Stimulated activated CD4-positive, alpha-beta T cell treated with anti-CD3 and anti-CD28 coated beads, Interleukin-15, amount 100 ng/mL, for 48 hours (primary cell): ENCODE measurements around the gene PDE4B.
"Not testable (repeated sequence)": the region's sequence is repeated elsewhere in the genome, so short reads cannot be mapped to it uniquely, and the experiment has no call there.

Experiments used
- DNase-seq, 2 donors: peaks; one replicate each; pipeline ENCODE4 v3.0.0-alpha.2; 2020; ENCODE audit warnings: low read depth in 2 of 2

Gene PDE4B

DNA sequence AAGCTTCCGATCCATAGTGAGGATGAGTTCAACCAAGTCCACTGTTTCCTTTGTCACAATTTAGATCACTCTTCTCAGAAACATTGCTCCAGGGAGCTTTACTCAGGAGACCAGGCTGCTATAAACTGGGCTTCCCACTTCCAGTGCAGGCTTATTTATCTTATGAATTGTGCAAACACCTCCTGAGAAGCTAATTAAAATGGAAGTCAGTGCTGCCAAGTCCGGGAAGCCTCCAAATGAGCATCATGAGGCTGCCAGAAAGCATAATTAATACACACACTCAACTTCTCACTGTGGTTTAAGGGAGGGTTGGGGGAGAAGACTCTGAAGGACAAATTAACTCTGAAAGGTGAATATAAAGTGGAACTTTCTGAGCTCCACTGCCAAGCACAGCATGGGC, 596.2 kb downstream of the PDE4B start:
- DNase-seq, result no peak

DNA sequence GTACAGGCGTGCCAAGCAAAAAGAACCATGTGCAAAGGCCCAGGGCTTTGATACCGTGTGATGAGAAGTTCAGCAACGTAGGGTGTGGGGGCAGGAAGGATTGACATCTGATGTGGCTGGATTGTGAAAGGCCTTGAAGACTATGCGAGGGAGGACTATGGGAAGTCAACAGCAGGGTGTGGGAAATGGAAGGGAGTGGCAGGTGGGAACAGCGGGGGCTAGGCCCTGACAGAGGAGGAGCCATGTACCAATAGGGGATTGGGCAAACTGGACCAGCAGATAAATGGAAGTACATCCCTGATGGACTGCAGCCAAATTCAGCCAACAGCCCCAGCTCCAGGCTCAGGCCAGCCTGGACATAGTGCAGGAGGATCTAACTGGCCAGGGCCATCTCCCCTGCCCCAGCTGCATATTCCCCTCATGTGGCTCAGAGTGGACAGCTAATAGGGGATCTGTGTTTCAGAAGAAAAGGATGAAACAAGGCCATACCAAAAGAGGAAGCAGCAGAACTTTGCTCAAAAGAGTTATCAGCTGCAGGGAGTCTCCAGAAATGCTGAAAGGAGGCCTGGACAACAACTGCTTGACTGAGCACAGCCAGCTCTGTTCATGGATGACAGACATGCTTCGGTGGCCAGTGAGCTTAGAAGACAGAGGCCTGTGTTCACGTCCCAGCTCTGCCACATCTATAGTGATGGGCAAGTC, 601.0 kb downstream of the PDE4B start:
- no peak for DNase-seq

DNA sequence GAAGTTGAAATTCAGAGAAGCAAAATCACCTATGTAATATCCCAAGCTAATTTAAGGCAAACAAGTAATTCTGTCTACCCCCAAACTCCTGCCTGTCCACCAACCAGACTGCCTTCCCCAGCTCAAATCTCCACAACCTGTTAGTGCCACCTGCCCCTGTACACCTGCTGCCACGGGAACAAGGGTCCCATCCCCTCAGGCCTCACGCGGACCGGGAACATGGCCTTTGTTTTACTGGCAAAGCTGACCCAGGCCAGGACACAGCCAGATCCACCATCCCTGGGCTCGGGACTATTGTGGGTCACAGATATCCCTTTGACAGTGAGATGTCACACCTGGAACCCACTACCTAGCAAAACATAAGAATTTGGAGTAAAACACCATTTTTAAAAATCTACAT, 601.9 kb downstream of the PDE4B start:
- no peak for DNase-seq

DNA sequence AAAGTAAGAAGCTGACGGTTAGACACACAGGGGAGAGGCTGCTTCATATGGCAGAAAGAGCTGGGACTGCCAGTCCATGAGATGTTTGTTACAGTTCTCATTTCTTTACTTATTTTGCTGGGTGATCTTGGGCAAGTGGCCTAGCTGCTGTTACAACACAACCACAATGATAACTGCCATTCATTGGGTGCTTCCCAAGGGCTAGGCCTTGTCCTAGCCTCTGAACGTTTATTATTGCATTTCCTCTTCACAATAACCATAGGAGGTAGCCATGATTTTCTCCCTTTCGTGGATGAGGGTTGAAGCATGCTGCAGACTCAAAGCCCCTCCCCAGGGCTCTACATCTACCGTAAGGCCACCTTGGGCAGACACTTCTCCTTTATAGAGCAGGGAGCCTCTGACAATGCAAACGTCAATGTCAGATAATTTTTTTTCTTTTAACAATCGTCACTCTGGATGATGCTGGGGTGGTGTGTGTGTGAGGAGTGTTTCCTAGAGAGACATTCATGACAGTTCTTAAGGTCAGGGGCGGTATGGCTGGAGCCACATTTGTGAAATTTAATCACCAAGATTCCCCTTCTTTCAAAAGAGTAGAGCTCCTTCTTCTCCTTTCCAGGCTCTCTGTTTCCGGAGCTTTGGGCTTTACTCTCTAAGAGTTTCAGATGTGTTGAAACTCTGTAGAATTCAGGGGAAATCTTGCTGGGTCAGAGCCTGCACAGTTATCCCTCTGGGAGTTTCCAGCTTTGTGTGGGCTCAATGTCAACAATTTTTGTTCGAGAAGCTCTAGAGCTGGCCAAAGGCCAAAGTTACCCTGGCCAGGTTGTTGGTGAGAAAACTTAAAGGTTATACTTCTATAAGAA, 602.7 kb downstream of the PDE4B start:
- no peak for DNase-seq

DNA sequence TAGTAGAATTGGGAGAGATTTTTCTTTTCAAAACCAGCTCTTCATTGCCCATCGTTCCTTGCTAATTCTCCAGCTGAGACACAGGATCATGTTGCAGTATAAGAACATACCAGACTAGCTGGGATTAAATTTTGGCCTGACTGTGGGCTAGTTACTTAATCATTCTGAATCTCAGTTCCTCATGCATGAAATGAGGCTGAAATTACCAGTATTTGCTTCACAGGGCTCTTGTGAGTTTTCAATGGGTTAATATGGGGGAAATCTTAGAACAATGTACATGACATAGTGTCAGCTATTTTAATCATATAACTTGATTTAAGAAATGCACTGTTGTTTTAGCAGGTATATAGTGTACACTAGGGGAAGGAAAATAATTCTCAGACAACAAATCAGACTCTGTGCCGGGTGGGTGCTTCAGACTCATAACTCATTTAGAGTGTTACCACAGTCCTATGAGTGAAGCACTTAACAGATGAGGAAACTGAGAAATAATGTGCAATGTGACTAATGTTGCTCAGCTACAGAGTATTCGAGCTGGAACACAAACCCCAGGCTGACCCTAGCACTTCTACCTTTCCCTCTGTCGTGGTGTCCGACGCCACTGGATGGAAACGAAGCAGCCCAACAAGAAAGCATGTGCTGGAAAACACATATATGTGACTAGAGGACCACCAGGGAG, 603.7 kb downstream of the PDE4B start:
- no peak for DNase-seq

DNA sequence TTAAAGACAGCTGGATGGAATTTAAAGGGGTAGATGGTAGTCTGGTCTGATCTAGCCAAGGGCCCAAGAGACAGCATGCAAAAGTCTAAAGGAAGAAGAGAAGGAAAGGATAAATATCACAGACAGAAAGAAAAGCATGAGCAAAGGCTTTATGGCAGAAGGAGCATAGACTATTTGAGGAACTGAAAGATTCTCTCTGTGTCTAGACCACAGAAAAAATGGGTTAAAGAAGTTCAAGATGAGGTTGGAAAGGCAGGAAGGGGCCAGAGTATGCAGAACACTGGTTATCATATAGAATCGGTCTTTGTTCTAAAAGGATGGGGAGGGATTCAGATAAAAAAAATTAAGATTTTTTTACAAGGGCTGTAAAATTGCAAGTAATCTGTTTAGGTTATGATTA, 604.5 kb downstream of the PDE4B start:
- DNase-seq, result no peak

DNA sequence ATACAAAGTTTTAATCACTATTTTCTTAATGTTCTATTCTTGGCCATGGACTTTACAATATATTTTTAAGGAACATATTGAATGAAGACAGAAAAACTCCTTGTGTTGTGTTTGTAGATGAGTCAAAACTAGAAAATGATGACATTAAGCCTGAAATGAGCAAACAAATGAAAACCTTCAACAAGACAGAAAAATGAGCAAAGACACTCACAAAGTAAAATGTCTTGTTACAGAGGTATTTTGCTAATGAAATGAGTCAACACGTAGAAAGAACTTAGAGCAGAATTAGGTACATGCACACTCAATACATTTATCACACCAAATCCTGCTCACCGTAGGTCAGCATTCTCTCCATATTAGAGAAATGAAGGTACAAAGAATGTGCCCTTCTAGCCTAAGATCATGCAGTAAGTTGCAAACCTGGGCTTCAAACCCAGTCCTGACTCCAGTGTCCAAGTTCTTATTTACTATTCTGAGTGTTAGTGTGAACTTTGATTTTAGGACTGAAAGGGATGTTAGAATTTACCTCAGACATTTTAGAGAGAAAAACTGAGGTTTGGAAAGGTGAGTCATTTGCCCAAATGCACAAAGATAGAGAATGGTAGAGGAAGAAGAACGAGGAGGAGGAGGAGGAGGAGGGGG, 607.3 kb downstream of the PDE4B start:
- DNase-seq, result no peak

DNA sequence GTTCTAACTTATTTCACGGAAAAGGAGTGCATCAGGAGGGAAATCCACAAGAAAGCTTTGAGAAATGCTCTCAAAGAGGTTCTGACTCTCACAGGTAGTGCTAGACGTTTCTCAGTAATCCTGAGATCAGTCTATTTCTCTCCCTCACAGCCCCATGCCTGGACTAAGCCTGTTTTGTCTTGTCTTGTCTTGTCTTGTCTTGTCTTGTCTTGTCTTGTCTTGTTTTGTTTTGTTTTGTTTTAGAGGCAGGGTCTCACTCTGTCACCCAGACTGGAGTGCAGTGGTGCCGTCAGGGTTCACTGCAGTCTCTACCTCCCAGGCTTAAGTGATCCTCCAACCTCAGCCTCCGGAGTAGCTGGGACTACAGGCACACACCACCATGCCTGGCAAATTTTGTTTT, 608.0 kb downstream of the PDE4B start:
- DNase-seq, result no peak

DNA sequence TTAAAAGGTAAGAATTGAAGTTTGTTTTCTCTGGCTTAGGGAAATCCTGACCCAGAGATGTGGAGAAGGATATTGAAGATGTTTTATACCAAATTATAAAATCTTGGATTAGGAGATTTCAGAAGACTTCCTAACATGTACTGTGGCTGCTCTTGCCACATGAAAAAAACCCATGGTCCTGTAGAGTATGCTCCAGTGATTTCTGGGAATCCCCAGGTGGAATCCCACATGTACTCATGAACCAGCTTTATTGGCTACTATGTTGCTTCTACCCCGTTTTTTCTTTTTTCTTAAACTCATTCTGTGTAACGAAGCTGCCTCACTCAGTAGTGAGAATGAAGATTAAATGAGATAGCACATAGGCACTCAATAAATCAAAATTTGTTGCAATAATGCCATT, 608.5 kb downstream of the PDE4B start:
- no peak for DNase-seq

DNA sequence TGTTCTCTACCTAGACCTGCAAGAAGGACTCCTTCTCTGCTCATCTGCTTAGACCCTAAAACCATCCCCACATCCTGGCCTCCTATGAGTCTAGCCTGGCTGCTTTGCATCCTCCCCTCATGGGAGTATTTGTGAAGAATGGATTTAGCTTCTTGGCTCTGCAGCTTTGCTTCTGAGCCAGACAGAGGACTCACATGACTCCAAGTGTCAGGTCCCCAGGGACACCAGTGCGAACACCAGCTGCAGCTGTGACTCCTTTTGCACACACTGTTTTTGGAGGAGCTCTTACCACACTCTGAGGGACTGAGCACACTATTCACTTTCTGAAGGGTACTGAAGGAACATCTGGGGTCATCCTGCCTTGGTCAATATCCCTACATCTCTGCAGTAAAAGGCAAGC, 609.5 kb downstream of the PDE4B start:
- DNase-seq, result no peak

DNA sequence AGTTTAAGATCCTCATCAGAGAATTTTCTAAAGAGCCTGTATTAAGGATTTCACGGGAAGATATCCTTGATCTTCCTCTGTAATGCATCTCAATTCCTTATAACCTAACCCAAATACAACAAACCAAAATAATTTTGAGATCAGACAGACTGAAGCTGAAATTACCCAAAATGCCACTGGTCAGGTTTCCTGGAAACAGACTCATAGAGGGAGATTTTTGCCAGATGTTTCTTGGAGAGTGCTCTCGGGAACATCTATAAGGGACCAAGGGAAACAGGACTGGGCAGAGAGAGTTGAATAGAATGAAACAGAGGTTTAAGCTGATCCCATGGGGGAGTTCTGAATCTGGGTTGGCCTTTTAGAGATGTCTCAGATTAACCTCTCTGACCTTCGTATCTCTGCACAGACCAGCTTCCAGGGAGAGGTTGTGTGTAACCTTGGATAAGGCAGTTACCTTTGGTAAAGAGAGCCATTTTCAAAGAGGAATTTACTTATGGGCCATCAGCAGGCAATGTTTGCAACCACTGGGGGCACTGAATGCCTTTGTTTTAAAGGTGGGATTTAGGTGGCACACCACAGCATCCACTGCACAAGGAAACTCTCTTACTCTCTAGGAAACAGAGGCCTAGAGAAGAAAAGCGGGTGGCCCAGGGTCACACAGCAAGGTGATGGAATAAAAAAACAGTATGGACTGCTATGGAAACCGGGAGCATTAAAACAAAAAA, 610.5 kb downstream of the PDE4B start:
- DNase-seq, result no peak

DNA sequence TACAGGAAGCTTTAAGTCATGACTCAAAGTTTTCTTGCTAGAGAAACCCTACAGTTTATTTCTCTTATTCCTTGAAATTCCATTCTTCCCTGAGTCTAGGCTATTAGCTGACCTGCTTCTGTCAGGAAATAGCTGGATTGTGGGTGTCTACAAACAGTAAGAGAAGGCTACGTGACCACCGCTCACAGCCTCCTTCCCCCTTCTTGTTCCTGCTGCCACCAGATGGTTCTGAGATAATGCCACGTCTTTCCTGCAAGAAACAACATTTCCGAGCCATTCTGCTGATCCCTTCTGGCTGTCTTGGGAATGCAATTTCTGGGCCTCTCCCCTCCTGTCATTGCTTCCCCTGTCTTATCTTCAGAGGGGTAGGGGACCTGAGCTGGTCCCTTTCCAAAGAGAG, 612.4 kb downstream of the PDE4B start:
- DNase-seq, result no peak

DNA sequence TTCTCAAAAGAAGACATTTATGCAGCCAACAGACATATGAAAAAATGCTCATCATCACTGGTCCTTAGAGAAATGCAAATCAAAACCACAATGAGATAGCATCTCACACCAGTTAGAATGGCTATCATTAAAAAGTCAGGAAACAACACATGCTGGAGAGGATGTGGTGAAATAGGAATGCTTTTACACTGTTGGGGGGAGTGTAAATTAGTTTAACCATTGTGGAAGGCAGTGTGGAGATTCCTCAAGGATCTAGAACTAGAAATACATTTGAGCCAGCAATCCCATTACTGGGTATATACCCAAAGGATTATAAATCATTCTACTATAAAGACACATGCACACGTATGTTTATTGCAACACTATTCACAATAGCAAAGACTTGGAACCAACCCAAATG, 618.8 kb downstream of the PDE4B start:
- not testable (repeated sequence) for DNase-seq

DNA sequence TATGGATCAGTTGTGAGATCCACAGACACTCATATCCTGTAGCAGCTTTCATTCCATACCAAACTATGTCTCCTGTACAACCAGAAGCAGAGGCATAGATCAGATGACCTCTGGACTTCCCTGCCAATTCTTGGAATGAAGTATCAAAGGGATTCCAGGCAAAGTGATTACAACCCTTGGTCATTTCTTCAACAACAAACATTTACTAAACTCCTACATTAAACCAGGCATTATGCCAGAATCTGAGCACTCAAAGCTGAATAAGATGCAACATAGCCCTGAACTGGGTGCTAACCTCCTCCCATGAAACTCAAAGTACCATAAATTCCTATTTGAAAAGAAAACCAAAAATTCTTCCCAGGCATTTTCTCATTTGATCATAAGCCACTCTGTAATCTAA, 620.0 kb downstream of the PDE4B start:
- DNase-seq, result no peak

DNA sequence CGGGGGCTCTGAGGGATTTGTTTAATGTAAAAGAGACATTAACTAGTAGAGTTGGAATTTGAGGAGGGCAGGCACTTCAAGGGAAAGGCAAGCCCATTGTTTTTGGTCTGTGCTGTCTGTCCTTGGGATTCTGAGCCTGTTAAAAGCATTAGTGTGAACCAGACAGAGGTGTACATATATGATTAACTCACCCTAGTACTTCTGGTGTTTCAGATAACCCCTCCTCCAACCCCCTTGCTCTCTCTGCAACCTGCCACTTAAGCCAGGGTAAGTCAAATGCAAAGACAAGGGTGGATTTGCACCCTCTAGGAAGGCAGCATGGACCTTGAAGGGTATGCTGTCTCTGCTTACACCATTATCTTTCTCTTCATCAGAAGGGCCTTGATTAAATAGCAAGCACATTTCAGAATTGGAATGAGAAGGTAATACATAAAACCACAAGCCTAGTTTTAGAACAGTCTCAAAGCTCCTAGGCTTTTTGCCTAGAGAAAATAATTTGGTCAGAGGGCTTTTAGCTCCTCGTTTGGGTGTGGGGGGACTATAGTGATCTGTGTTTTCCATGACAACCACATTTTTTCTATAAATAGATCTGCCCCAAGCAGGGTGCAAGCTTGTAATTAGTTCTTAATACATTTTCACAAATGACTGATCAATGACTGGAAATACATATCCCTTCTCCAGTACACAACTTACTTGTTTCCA, 620.6 kb downstream of the PDE4B start:
- no peak for DNase-seq

DNA sequence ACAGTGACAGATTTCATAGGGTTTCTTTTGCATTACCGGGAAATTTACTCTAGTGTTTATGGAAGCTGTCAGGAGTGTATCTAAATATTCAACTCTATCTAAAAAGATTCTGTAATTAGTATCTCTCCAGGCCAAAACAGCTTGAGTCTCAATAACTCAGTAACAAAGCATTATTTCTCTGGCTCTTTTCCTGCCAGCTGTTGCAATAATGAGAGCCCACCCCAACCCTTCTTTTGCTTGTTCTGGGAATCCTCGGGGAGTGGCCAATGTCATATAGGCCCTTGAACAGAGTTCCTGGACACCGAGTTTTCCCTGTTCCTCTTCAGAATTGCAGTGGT, 621.1 kb downstream of the PDE4B start:
- DNase-seq, result no peak

DNA sequence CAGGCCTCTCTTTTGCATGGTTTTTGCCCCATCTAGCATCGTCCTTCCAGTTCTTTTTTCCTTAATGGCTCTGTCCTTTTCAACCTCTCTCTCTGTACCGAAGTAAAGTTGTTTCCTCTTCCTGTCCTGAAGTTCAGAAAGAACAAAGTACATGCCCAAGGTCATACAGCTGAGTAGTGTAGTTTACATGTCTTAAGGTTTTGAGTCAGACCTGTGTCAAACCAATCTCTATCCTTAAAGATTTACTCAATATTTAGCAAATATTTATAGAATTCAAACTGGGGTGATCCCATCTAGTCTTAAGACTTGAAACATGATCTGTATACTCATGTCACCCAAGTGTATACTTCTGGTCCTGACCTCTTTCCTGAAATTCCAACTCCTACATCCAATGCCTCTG, 622.6 kb downstream of the PDE4B start:
- no peak for DNase-seq

DNA sequence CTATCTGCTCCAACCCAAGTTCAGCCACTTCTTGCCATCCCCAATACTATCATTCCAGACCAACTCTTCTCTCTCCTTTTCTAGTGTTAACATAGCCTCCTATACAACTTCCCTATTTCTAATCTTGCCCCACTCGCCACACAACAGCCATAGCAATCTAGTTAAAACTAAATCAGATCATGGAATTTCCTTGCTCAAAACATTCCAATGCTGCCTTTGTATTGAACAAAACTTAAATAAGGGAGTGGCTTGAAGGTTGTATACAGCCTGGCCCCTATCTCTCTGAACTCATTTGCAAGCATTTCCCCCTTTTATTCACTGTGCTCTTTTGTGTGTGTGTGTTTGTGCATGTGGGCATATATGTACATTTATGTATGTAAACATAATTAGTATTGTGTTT, 623.2 kb downstream of the PDE4B start:
- DNase-seq, result no peak

DNA sequence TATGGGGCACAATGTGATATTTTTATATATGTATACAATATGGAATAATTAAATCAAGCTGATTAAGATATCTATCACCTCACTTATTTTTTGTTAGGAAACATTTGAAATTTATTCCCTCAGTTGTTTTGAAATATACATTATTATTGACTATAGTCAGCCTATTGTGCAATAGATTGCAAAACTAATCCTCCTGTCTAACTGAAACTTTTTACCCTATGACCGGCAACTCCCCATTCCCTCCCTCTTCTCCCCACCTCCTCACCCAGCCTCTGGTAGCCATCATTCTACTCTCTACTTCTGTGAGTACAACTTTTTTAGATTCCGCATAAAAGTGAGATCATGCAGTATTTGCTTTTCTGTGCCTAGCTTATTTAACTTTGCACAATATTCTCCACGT, 623.6 kb downstream of the PDE4B start:
- DNase-seq, result no peak

DNA sequence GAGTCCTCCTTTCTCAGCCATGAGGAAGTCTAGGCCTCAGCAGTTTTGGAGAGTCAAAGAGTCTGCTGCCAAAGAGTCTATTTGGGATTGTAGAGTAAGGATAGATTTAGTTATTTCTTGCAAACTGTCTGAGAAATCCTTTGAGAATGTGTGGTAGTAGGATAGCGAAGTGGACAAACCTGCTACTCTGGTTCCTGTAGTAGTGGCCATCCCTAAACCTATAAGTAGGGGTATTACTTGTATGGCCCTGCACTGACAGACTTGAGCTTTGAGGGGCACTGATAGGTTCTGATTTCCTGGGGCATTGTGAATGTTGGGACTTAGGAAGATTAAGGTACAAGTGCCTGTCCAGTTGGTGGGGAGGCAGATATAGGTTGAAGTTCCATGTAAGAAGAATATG, 625.3 kb downstream of the PDE4B start:
- no peak for DNase-seq

DNA sequence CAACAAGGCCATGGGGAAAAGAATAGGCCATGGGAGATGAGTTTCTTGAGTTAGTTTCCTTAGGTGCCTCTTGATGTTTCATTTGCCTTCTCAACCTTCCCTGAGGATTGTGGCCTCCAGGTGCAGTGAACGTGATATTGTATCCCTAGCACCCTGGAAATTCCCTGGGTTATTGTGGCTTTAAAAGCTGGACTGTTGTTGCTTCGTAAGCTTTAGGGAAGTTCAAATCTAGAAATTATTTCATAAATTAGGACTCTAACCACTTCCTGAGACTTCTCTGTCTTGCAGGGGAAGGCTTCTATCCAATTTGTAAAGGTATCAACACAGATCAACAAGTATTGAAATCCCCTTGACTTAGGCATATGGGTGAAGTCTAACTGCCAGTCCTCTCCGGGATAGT, 627.5 kb downstream of the PDE4B start:
- DNase-seq, result not testable (repeated sequence)
